Small intestine (tissue), 7 donors: ENCODE data around the gene TCHHL1. TPM values are rescaled to one million over a fixed set of nuclear protein-coding genes. Genes with fewer than 3 reads are reported as not detected.

Source experiments
- DNase-seq, 2 donors: peaks; one replicate each; pipeline versions ENCODE4 v3.0.0 to v3.0.0-alpha.2; 2013
- FAIRE-seq: peaks from 2 replicates; lab custom pipeline; 2012; peaks lifted over from hg19 to GRCh38; lab: Jason Lieb, UNC
- H3K27ac ChIP-seq, 3 donors: one replicate each; pipeline ENCODE4 v1.5.1; 2013; ENCODE audit warnings: low read length in 2 of 3, mild to moderate bottlenecking in 2 of 3, control low read depth in 1 of 3, inconsistent platforms in 1 of 3, low read depth in 1 of 3, moderate library complexity in 1 of 3
- H3K27me3 ChIP-seq, 3 donors: one replicate each; pipeline ENCODE4 v1.6.1; 2013; ENCODE audit warnings: low read length in 3 of 3, inconsistent platforms in 1 of 3; ENCODE audit not compliant: control insufficient read depth in 3 of 3, insufficient read depth in 3 of 3
- H3K36me3 ChIP-seq, 3 donors: one replicate each; pipeline ENCODE4 v1.6.1; 2013; ENCODE audit warnings: low read length in 3 of 3, inconsistent platforms in 1 of 3, low read depth in 1 of 3, mild to moderate bottlenecking in 1 of 3, moderate library complexity in 1 of 3; ENCODE audit not compliant: control insufficient read depth in 3 of 3, insufficient read depth in 2 of 3
- H3K4me1 ChIP-seq, 3 donors: one replicate each; pipeline ENCODE4 v1.6.1; 2013; ENCODE audit warnings: low read length in 2 of 3, inconsistent platforms in 1 of 3, low read depth in 1 of 3, mild to moderate bottlenecking in 1 of 3, moderate library complexity in 1 of 3; ENCODE audit not compliant: control insufficient read depth in 3 of 3, insufficient read depth in 2 of 3
- H3K4me3 ChIP-seq, 3 donors: one replicate each; pipeline ENCODE4 v1.5.1; 2013; ENCODE audit warnings: low read length in 3 of 3, control low read depth in 1 of 3, inconsistent platforms in 1 of 3, low read depth in 1 of 3, mild to moderate bottlenecking in 1 of 3, moderate library complexity in 1 of 3
- H3K9me3 ChIP-seq, 2 donors: one replicate each; pipeline ENCODE4 v1.6.1; 2013; ENCODE audit warnings: low read depth in 1 of 2, low read length in 1 of 2; ENCODE audit not compliant: control insufficient read depth in 2 of 2, insufficient read depth in 1 of 2
- WGBS, 3 donors: extraction: QIAGEN DNeasy Blood & Tissue Kit; methylation state at CpG; one replicate each; pipeline ENCODE4 v1.1.7; 2013; 5-methylcytosine and 5-hydroxymethylcytosine counted together
- polyA plus RNA-seq, 4 donors: library from polyadenylated mRNA; stranded (reverse) in 3 of 4; unstranded in 1 of 4; fragments of 200-250 nt in 3 of 4; fragments of 120-200 nt in 1 of 4; gene quantifications; one replicate each; pipeline versions ENCODE4 v1.2.1 to v1.2.3, GENCODE V29; 2013
- donor health status: healthy with polysubstance abuse.
- donor health status: control.
- donor health status: control.
- donor health status: Bipolar disorder and iron deficiency.
- donor health status: healthy.

TCHHL1 gene
- polyA plus RNA-seq, 4 donors: not detected

GRCh38 chr1:152078831-152079441 is 9.9 kb downstream of the TCHHL1 start:
- Histone ChIP-seq H3K9me3 (no peaks in the 10 kb centered on the region), H3K4me3 (no peak overlapping the region), H3K4me1 (no peaks in the 10 kb centered on the region), H3K36me3 (no peaks in the 10 kb centered on the region), H3K27me3 (peaks cover 0 to 3% (median 0%) of the 10 kb centered on the region in 3 donors), H3K27ac (no peak overlapping the region)
- WGBS, 3 donors: 82 to 87% (median 86%) methylated on average over 21 to 24 of the region's 24 CpGs
- FAIRE-seq (no peak), DNase-seq (no peak)

GRCh38 chr1:152072311-152072710 is 16.6 kb downstream of the TCHHL1 start:
- DNase-seq: no peak
- whole genome bisulfite sequencing, 3 donors: 57 to 73% (median 70%) methylated on average over 3 of the region's 3 CpGs
- Histone ChIP-seq H3K9me3 (no peaks in the 10 kb centered on the region), H3K4me1 (no peaks in the 10 kb centered on the region), H3K4me3 (no peak overlapping the region), H3K36me3 (no peaks in the 10 kb centered on the region), H3K27ac (no peak overlapping the region), H3K27me3 (peaks cover 0 to 6% (median 3%) of the 10 kb centered on the region in 3 donors)
- FAIRE-seq: no peak

GRCh38 chr1:152071123-152071522 is 17.7 kb downstream of the TCHHL1 start:
- Histone ChIP-seq H3K9me3 (no peaks in the 10 kb centered on the region), H3K4me1 (no peaks in the 10 kb centered on the region), H3K27me3 (peaks cover 0 to 6% (median 3%) of the 10 kb centered on the region in 3 donors), H3K4me3 (no peak overlapping the region), H3K36me3 (no peaks in the 10 kb centered on the region), H3K27ac (no peak overlapping the region)
- no peak for FAIRE-seq
- peak in 1 of 2 donors; percentile 67 for DNase-seq
- WGBS, 3 donors: 31 to 68% (median 44%) methylated on average over 3 of the region's 3 CpGs

- Histone ChIP-seq H3K9me3 (no peaks in the 10 kb centered on the region), H3K27me3 (peaks cover 0 to 4% (median 3%) of the 10 kb centered on the region in 3 donors), H3K4me1 (no peaks in the 10 kb centered on the region), H3K4me3 (no peak overlapping the region), H3K27ac (no peak overlapping the region), H3K36me3 (no peaks in the 10 kb centered on the region)
- WGBS, 3 donors: 54 to 71% (median 60%) methylated on average over 1 of the region's 1 CpG
- FAIRE-seq (no peak), DNase-seq (no peak)
These were observed 20.9 kb downstream of the TCHHL1 start for GRCh38 chr1:152067929-152068328.

GRCh38 chr1:152067150-152067549 is 21.7 kb downstream of the TCHHL1 start:
- DNase-seq (no peak), FAIRE-seq (no peak)

GRCh38 chr1:152061952-152062351 is 26.9 kb downstream of the TCHHL1 start:
- Histone ChIP-seq H3K36me3 (no peaks in the 10 kb centered on the region), H3K4me3 (no peak overlapping the region), H3K4me1 (no peaks in the 10 kb centered on the region), H3K27ac (no peak overlapping the region), H3K9me3 (no peaks in the 10 kb centered on the region), H3K27me3 (peaks cover 0 to 4% (median 2%) of the 10 kb centered on the region in 3 donors)
- no peak for FAIRE-seq
- no peak for DNase-seq

More at GRCh38 chr1:152067150-152067549, 21.7 kb downstream of the TCHHL1 start:
- no peak overlapping the region for H3K27ac ChIP-seq
- H3K36me3 ChIP-seq: no peaks in the 10 kb centered on the region
- H3K4me3 ChIP-seq: no peak overlapping the region
- H3K27me3 ChIP-seq: peaks cover 0 to 4% (median 0%) of the 10 kb centered on the region in 3 donors
- no peaks in the 10 kb centered on the region for H3K9me3 ChIP-seq
- no peaks in the 10 kb centered on the region for H3K4me1 ChIP-seq

GRCh38 chr1:152053375-152053774 is 35.5 kb downstream of the TCHHL1 start:
- FAIRE-seq (no peak), DNase-seq (peak in 1 of 2 donors; percentile 23)
- Histone ChIP-seq H3K27me3 (peaks cover 0 to 11% (median 2%) of the 10 kb centered on the region in 3 donors), H3K36me3 (no peaks in the 10 kb centered on the region), H3K4me3 (no peak overlapping the region), H3K27ac (no peak overlapping the region), H3K4me1 (peaks cover 0 to 14% (median 5%) of the 10 kb centered on the region in 3 donors), H3K9me3 (no peaks in the 10 kb centered on the region)
- 69 to 82% (median 75%) methylated on average over 13 of the region's 13 CpGs for WGBS, 3 donors

- H3K27ac ChIP-seq: no peak overlapping the region
- H3K27me3 ChIP-seq: peaks cover 0 to 11% (median 2%) of the 10 kb centered on the region in 3 donors
- peaks cover 0 to 22% (median 5%) of the 10 kb centered on the region in 3 donors for H3K4me1 ChIP-seq
- H3K36me3 ChIP-seq: no peaks in the 10 kb centered on the region
- H3K4me3 ChIP-seq: no peak overlapping the region
- DNase-seq (peak; percentile 82 to 88), FAIRE-seq (no peak)
- no peaks in the 10 kb centered on the region for H3K9me3 ChIP-seq
- WGBS, 3 donors: 27 to 33% (median 31%) methylated on average over 11 of the region's 11 CpGs
These were observed 36.3 kb downstream of the TCHHL1 start for GRCh38 chr1:152052606-152053005.
